ENCODE data around the gene NSD1.

The NSD1 gene

GRCh38 chr5:177123789-177124485 lies 9.6 kb upstream of the NSD1 start:
- Histone ChIP-seq H3K4me3 (ENCODE audit: low read depth, low read length) (no peak overlapping the region), H3K27me3 (no peaks in the 10 kb centered on the region), H3K36me3 (no peaks in the 10 kb centered on the region), H3K4me1 (no peaks in the 10 kb centered on the region), H3K9me3 (no peaks in the 10 kb centered on the region)
- no peak for DNase-seq
- no peak for TF ChIP-seq CTCF (IDR thresholded peaks at IDR 0.05; ENCODE audit: low read depth, low read length)

- no peaks in the 10 kb centered on the region for H3K9me3 ChIP-seq
- H3K36me3 ChIP-seq, result no peaks in the 10 kb centered on the region
- H3K27me3 ChIP-seq, result no peaks in the 10 kb centered on the region
- H3K4me1 ChIP-seq, result no peaks in the 10 kb centered on the region
- no peak overlapping the region for H3K4me3 ChIP-seq (ENCODE audit: low read depth, low read length)
- TF ChIP-seq CTCF (IDR thresholded peaks at IDR 0.05; ENCODE audit: low read depth, low read length), result no peak
- no peak for DNase-seq
Measured at GRCh38 chr5:177124486-177124991, 9.0 kb upstream of the NSD1 start.

- no peaks in the 10 kb centered on the region for H3K27me3 ChIP-seq
- no peak for TF ChIP-seq CTCF (IDR thresholded peaks at IDR 0.05; ENCODE audit: low read depth, low read length)
- no peaks in the 10 kb centered on the region for H3K4me1 ChIP-seq
Measured at GRCh38 chr5:177126771-177127170, 6.8 kb upstream of the NSD1 start.

GRCh38 chr5:177128551-177128981 lies 5.0 kb upstream of the NSD1 start:
- Histone ChIP-seq H3K4me1 (no peaks in the 10 kb centered on the region), H3K27me3 (no peaks in the 10 kb centered on the region), H3K36me3 (no peaks in the 10 kb centered on the region), H3K4me3 (ENCODE audit: low read depth, low read length) (no peak overlapping the region), H3K9me3 (no peaks in the 10 kb centered on the region)
- no peak for TF ChIP-seq CTCF (IDR thresholded peaks at IDR 0.05; ENCODE audit: low read depth, low read length)
- DNase-seq, result no peak

More at GRCh38 chr5:177126771-177127170, 6.8 kb upstream of the NSD1 start:
- Histone ChIP-seq H3K9me3 (no peaks in the 10 kb centered on the region), H3K4me3 (ENCODE audit: low read depth, low read length) (no peak overlapping the region), H3K36me3 (no peaks in the 10 kb centered on the region)
- DNase-seq, result no peak

GRCh38 chr5:177130211-177131018 lies 3.2 kb upstream of the NSD1 start:
- no peak for DNase-seq
- no peaks in the 10 kb centered on the region for H3K4me1 ChIP-seq
- H3K9me3 ChIP-seq, result no peaks in the 10 kb centered on the region
- TF ChIP-seq CTCF (IDR thresholded peaks at IDR 0.05; ENCODE audit: low read depth, low read length), result no peak
- no peak overlapping the region for H3K4me3 ChIP-seq (ENCODE audit: low read depth, low read length)
- no peaks in the 10 kb centered on the region for H3K27me3 ChIP-seq
- peaks cover 4% of the 10 kb centered on the region for H3K36me3 ChIP-seq

- H3K4me1 ChIP-seq, result no peaks in the 10 kb centered on the region
- H3K9me3 ChIP-seq, result no peaks in the 10 kb centered on the region
- no peak for DNase-seq
- no peak for TF ChIP-seq CTCF (IDR thresholded peaks at IDR 0.05; ENCODE audit: low read depth, low read length)
- peaks cover 10% of the 10 kb centered on the region for H3K36me3 ChIP-seq
- H3K27me3 ChIP-seq, result no peaks in the 10 kb centered on the region
- H3K4me3 ChIP-seq (ENCODE audit: low read depth, low read length), result no peak overlapping the region
Measured at GRCh38 chr5:177131019-177131320, 2.6 kb upstream of the NSD1 start.

All from BE2C (cell line).